Mesenchymal stem cell (in vitro differentiated cells and primary cell): ENCODE measurements around the gene HNRNPL.
A peak's percentile ranks its signal among the peaks of the same experiment; 100 is the strongest.

ENCODE experiments used
- DNase-seq: peaks from one replicate; pipeline ENCODE4 v3.0.0-alpha.2; 2013
- H2AFZ ChIP-seq: one replicate; pipeline ENCODE4 v1.6.1; 2013; ENCODE audit warnings: low read depth, mild to moderate bottlenecking, control low read depth, inconsistent platforms, low read length, moderate library complexity
- H2AK5ac ChIP-seq: 2 replicates; pipeline ENCODE4 v1.6.1; 2013; ENCODE audit warnings: low read length, moderate library complexity, mild to moderate bottlenecking, inconsistent platforms; ENCODE audit not compliant: severe bottlenecking
- H2BK120ac ChIP-seq: one replicate; pipeline ENCODE4 v1.6.1; 2013; ENCODE audit warnings: low read depth, mild to moderate bottlenecking, inconsistent platforms, low read length, moderate library complexity
- H2BK12ac ChIP-seq, 2 experiments: one replicate each; pipeline ENCODE4 v1.6.1; 2013; ENCODE audit warnings: inconsistent platforms in 2 of 2, low read length in 2 of 2, mild to moderate bottlenecking in 2 of 2, moderate library complexity in 2 of 2, control low read depth in 1 of 2
- H2BK15ac ChIP-seq: one replicate; pipeline ENCODE4 v1.6.1; 2013; ENCODE audit warnings: mild to moderate bottlenecking, low read depth, inconsistent platforms; ENCODE audit not compliant: poor library complexity, severe bottlenecking
- H2BK5ac ChIP-seq: 2 replicates; pipeline ENCODE4 v1.6.1; 2013; ENCODE audit warnings: low read depth, mild to moderate bottlenecking, low read length, control low read depth, inconsistent platforms; ENCODE audit not compliant: poor library complexity, severe bottlenecking
- H3K14ac ChIP-seq, 2 experiments: one replicate each; pipeline ENCODE4 v1.6.1; 2013; ENCODE audit warnings: inconsistent platforms in 2 of 2, low read length in 2 of 2, control low read depth in 1 of 2, mild to moderate bottlenecking in 1 of 2, moderate library complexity in 1 of 2
- H3K18ac ChIP-seq, 2 experiments: one replicate each; pipeline ENCODE4 v1.6.1; 2013; ENCODE audit warnings: inconsistent platforms in 2 of 2, low read length in 2 of 2, control low read depth in 1 of 2, low read depth in 1 of 2, mild to moderate bottlenecking in 1 of 2
- H3K23ac ChIP-seq, 2 experiments: one replicate each; pipeline ENCODE4 v1.6.1; 2013; ENCODE audit warnings: inconsistent platforms in 2 of 2, low read length in 2 of 2, mild to moderate bottlenecking in 2 of 2, moderate library complexity in 2 of 2, control low read depth in 1 of 2
- H3K27ac ChIP-seq: 2 replicates; pipeline ENCODE4 v1.5.1; 2013; ENCODE audit warnings: mild to moderate bottlenecking, moderate library complexity, low read length, control low read depth, inconsistent platforms; ENCODE audit not compliant: poor library complexity, severe bottlenecking
- H3K27me3 ChIP-seq, 2 experiments: 2 replicates each; pipeline versions ENCODE4 v1.6.1 to v1.7.0; 2013; ENCODE audit warnings: low read length in 2 of 2, mild to moderate bottlenecking in 2 of 2, moderate library complexity in 2 of 2, control low read depth in 1 of 2, inconsistent platforms in 1 of 2; ENCODE audit not compliant: control insufficient read depth in 1 of 2, insufficient read depth in 1 of 2
- H3K36me3 ChIP-seq, 2 experiments: 2 replicates each; pipeline versions ENCODE4 v1.6.1 to v1.7.0; 2013; ENCODE audit warnings: low read length in 2 of 2, control low read depth in 1 of 2, inconsistent platforms in 1 of 2, low read depth in 1 of 2, mild to moderate bottlenecking in 1 of 2; ENCODE audit not compliant: insufficient read depth in 2 of 2, control insufficient read depth in 1 of 2
- H3K4ac ChIP-seq, 2 experiments: one replicate each; pipeline ENCODE4 v1.6.1; 2013; ENCODE audit warnings: inconsistent platforms in 2 of 2, low read length in 2 of 2, mild to moderate bottlenecking in 2 of 2, moderate library complexity in 2 of 2, control low read depth in 1 of 2, low read depth in 1 of 2
- H3K4me1 ChIP-seq: 2 replicates; pipeline ENCODE4 v1.6.1; 2013; ENCODE audit warnings: low read depth, low read length, control low read depth; ENCODE audit not compliant: control insufficient read depth, insufficient read depth
- H3K4me2 ChIP-seq: 2 replicates; pipeline ENCODE4 v1.6.1; 2013; ENCODE audit warnings: low read length, mild to moderate bottlenecking, inconsistent platforms; ENCODE audit not compliant: poor library complexity, severe bottlenecking
- H3K4me3 ChIP-seq, 2 experiments: 2 replicates each; pipeline versions ENCODE4 v1.5.1 to v1.7.0; 2013; ENCODE audit warnings: low read length in 2 of 2, mild to moderate bottlenecking in 2 of 2, control low read depth in 1 of 2, low read depth in 1 of 2; ENCODE audit not compliant: insufficient read depth in 1 of 2
- H3K79me1 ChIP-seq: replicated peaks from 2 replicates; pipeline ENCODE4 v1.6.1; 2013; ENCODE audit warnings: mild to moderate bottlenecking, control low read depth, low read length, inconsistent platforms; ENCODE audit not compliant: poor library complexity, severe bottlenecking
- H3K9ac ChIP-seq: 2 replicates; pipeline ENCODE4 v1.7.0; 2013; ENCODE audit warnings: mild to moderate bottlenecking, low read length, moderate library complexity
- H3K9me3 ChIP-seq: 2 replicates; pipeline ENCODE4 v1.7.0; 2013; ENCODE audit warnings: mild to moderate bottlenecking, low read length; ENCODE audit not compliant: control insufficient read depth
- H4K8ac ChIP-seq: one replicate; pipeline ENCODE4 v1.6.1; 2013; ENCODE audit warnings: inconsistent platforms, mild to moderate bottlenecking, low read length, moderate library complexity
- H4K91ac ChIP-seq: one replicate; pipeline ENCODE4 v1.6.1; 2013; ENCODE audit warnings: mild to moderate bottlenecking, low read length, inconsistent platforms
- WGBS: methylation state at CpG from one replicate; pipeline ENCODE4 v1.1.7; 2013; ENCODE audit warnings: mixed read lengths; 5-methylcytosine and 5-hydroxymethylcytosine counted together

Gene HNRNPL

GRCh38 chr19:38841787-38842438 is 7.9 kb downstream of the HNRNPL start:
- peaks cover 8% of the 10 kb centered on the region for H3K4me1 ChIP-seq
- no peak overlapping the region for H3K18ac ChIP-seq
- no peak overlapping the region for H4K91ac ChIP-seq
- no peak overlapping the region for H3K4ac ChIP-seq
- H2AFZ ChIP-seq = no peak overlapping the region
- no peak overlapping the region for H3K4me2 ChIP-seq
- WGBS = 98% methylated on average over 16 of the region's 19 CpGs
- H2AK5ac ChIP-seq = no peak overlapping the region
- H3K14ac ChIP-seq = peak overlapping the region in 1 of 2 experiments; percentile 13
- no peak overlapping the region for H2BK15ac ChIP-seq
- H3K4me3 ChIP-seq = no peak overlapping the region
- no peak overlapping the region for H2BK120ac ChIP-seq
- H3K9me3 ChIP-seq = no peaks in the 10 kb centered on the region
- no peak overlapping the region for H3K23ac ChIP-seq
- no peaks in the 10 kb centered on the region for H3K27me3 ChIP-seq
- H2BK12ac ChIP-seq = no peak overlapping the region
- peaks cover 16% of the 10 kb centered on the region for H3K79me1 ChIP-seq
- H2BK5ac ChIP-seq = no peak overlapping the region
- no peak for DNase-seq
- H4K8ac ChIP-seq = no peak overlapping the region
- no peak overlapping the region for H3K9ac ChIP-seq
- no peak overlapping the region for H3K27ac ChIP-seq
- H3K36me3 ChIP-seq = peaks cover 97% of the 10 kb centered on the region in 2 experiments

- H3K23ac ChIP-seq = no peak overlapping the region
- no peak overlapping the region for H2AFZ ChIP-seq
- no peak overlapping the region for H2BK5ac ChIP-seq
- no peaks in the 10 kb centered on the region for H3K27me3 ChIP-seq
- H4K91ac ChIP-seq = no peak overlapping the region
- no peak overlapping the region for H4K8ac ChIP-seq
- peaks cover 8% of the 10 kb centered on the region for H3K4me1 ChIP-seq
- no peak overlapping the region for H3K27ac ChIP-seq
- peaks cover 95 to 98% of the 10 kb centered on the region in 2 experiments for H3K36me3 ChIP-seq
- peak overlapping the region; percentile 14 for H3K9ac ChIP-seq
- no peak overlapping the region for H2BK15ac ChIP-seq
- no peak overlapping the region for H2AK5ac ChIP-seq
- H3K18ac ChIP-seq = no peak overlapping the region
- H2BK12ac ChIP-seq = no peak overlapping the region
- WGBS = 95% methylated on average over 9 of the region's 12 CpGs
- peaks cover 16% of the 10 kb centered on the region for H3K79me1 ChIP-seq
- H2BK120ac ChIP-seq = no peak overlapping the region
- no peak for DNase-seq
- no peaks in the 10 kb centered on the region for H3K9me3 ChIP-seq
- no peak overlapping the region for H3K14ac ChIP-seq
- H3K4ac ChIP-seq = no peak overlapping the region
- H3K4me2 ChIP-seq = no peak overlapping the region
- H3K4me3 ChIP-seq = no peak overlapping the region
Observed at GRCh38 chr19:38841180-38841766, 8.5 kb downstream of the HNRNPL start.

- H3K9me3 ChIP-seq = no peaks in the 10 kb centered on the region
- 100% methylated on average over 5 of the region's 5 CpGs for WGBS
- H3K27ac ChIP-seq = no peak overlapping the region
- H3K4ac ChIP-seq = no peak overlapping the region
- DNase-seq = no peak
- no peak overlapping the region for H4K91ac ChIP-seq
- H2AK5ac ChIP-seq = no peak overlapping the region
- H3K27me3 ChIP-seq = no peaks in the 10 kb centered on the region
- H3K4me1 ChIP-seq = peaks cover 8% of the 10 kb centered on the region
- no peak overlapping the region for H3K23ac ChIP-seq
- peaks cover 16% of the 10 kb centered on the region for H3K79me1 ChIP-seq
- H3K14ac ChIP-seq = no peak overlapping the region
- no peak overlapping the region for H2AFZ ChIP-seq
- peak overlapping the region; percentile 14 for H3K9ac ChIP-seq
- no peak overlapping the region for H2BK120ac ChIP-seq
- no peak overlapping the region for H3K18ac ChIP-seq
- H2BK12ac ChIP-seq = no peak overlapping the region
- H3K4me2 ChIP-seq = no peak overlapping the region
- no peak overlapping the region for H2BK5ac ChIP-seq
- H3K36me3 ChIP-seq = peaks cover 95 to 98% of the 10 kb centered on the region in 2 experiments
- no peak overlapping the region for H4K8ac ChIP-seq
- no peak overlapping the region for H2BK15ac ChIP-seq
- no peak overlapping the region for H3K4me3 ChIP-seq
Observed at GRCh38 chr19:38840583-38840968, 9.2 kb downstream of the HNRNPL start.

GRCh38 chr19:38839816-38840582 is 9.8 kb downstream of the HNRNPL start:
- Histone ChIP-seq H4K91ac (no peak overlapping the region), H3K9me3 (no peaks in the 10 kb centered on the region), H3K4me3 (no peak overlapping the region), H4K8ac (no peak overlapping the region), H2BK5ac (no peak overlapping the region), H3K27me3 (no peaks in the 10 kb centered on the region), H3K4me1 (peaks cover 8% of the 10 kb centered on the region), H3K36me3 (peaks cover 95 to 96% of the 10 kb centered on the region in 2 experiments), H3K4me2 (no peak overlapping the region), H2BK15ac (no peak overlapping the region), H3K23ac (no peak overlapping the region), H3K79me1 (peaks cover 16% of the 10 kb centered on the region), H3K14ac (no peak overlapping the region), H2AFZ (no peak overlapping the region), H2BK12ac (no peak overlapping the region), H2AK5ac (no peak overlapping the region), H2BK120ac (no peak overlapping the region), H3K18ac (no peak overlapping the region), H3K4ac (no peak overlapping the region), H3K27ac (no peak overlapping the region), H3K9ac (peak overlapping the region; percentile 34)
- WGBS = 94% methylated on average over 23 of the region's 28 CpGs
- DNase-seq = no peak
